ENCODE data around the gene PIWIL4.

The PIWIL4 gene

DNA sequence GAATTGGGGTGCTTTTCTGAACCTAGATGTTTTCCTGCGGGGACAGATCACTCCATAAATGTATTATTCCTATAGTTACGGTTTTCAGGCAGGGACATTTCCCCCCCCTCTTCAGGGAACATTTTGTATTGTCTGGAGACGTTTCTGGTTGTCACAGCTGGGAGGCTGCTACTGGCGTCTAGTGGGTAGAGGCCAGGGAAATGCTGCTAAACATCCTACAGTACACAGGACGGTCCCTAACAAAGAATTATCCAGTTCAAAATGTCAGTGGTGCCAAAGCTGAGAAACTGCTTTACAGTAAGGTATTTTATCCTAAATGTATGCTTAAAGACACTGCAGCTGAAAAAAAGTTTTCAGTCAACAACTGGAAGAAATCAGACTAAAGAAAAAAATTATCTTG is 19.4 kb downstream of the PIWIL4 start:
- H3K27ac ChIP-seq (ENCODE audit: low read depth, low read length) = no peak overlapping the region

GRCh38 chr11:94586978-94587377 is 19.8 kb downstream of the PIWIL4 start:
- Histone ChIP-seq H3K27me3 (ENCODE audit: control insufficient read depth, insufficient read depth, low read length) (no peaks in the 10 kb centered on the region), H3K4me1 (ENCODE audit: control insufficient read depth, insufficient read depth, low read length) (no peaks in the 10 kb centered on the region), H3K27ac (ENCODE audit: low read depth, low read length) (no peak overlapping the region), H3K36me3 (ENCODE audit: control insufficient read depth, insufficient read depth, low read length) (no peaks in the 10 kb centered on the region), H3K9ac (ENCODE audit: low read length) (no peak overlapping the region), H3K4me3 (ENCODE audit: low read depth, low read length) (no peak overlapping the region), H3K9me3 (ENCODE audit: control insufficient read depth, insufficient read depth, low read depth, low read length) (no peaks in the 10 kb centered on the region)

More for the DNA sequence above, 19.4 kb downstream of the PIWIL4 start:
- Histone ChIP-seq H3K27me3 (ENCODE audit: control insufficient read depth, insufficient read depth, low read length) (no peaks in the 10 kb centered on the region), H3K4me1 (ENCODE audit: control insufficient read depth, insufficient read depth, low read length) (no peaks in the 10 kb centered on the region), H3K9me3 (ENCODE audit: control insufficient read depth, insufficient read depth, low read depth, low read length) (no peaks in the 10 kb centered on the region), H3K9ac (ENCODE audit: low read length) (no peak overlapping the region), H3K4me3 (ENCODE audit: low read depth, low read length) (no peak overlapping the region), H3K36me3 (ENCODE audit: control insufficient read depth, insufficient read depth, low read length) (no peaks in the 10 kb centered on the region)

DNA sequence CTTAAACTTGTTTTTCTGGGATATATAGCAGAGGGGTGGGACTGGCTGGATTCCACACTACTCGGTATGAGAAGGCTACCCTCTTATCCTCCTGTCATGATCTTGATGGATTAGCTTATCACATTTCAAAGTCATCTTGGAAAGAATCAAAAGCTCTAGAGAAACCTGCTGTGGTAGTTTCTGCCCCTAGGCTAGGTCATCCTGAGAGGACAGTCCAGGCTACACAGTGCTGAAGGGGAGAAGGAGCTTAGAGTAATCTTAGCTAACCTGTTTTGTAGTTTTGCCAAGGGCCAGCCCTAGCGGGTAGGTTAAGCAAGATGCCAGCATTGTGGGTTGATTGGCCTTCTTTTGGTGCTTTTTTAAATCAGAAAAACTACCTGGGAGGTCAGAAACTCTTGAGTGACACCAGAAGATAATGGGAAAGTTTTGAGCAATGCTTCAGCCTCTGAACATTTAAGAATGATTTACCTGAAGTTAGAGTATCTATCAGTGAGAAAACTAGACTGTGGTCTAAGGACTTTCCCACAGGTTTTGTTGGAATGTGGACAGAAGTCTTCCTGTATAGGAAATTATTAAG is 21.3 kb downstream of the PIWIL4 start:
- no peaks in the 10 kb centered on the region for H3K27me3 ChIP-seq (ENCODE audit: control insufficient read depth, insufficient read depth, low read length)
- no peak overlapping the region for H3K27ac ChIP-seq (ENCODE audit: low read depth, low read length)
- H3K9ac ChIP-seq (ENCODE audit: low read length) = no peak overlapping the region
- no peak overlapping the region for H3K4me3 ChIP-seq (ENCODE audit: low read depth, low read length)
- no peaks in the 10 kb centered on the region for H3K4me1 ChIP-seq (ENCODE audit: control insufficient read depth, insufficient read depth, low read length)
- no peaks in the 10 kb centered on the region for H3K36me3 ChIP-seq (ENCODE audit: control insufficient read depth, insufficient read depth, low read length)
- no peaks in the 10 kb centered on the region for H3K9me3 ChIP-seq (ENCODE audit: control insufficient read depth, insufficient read depth, low read depth, low read length)

DNA sequence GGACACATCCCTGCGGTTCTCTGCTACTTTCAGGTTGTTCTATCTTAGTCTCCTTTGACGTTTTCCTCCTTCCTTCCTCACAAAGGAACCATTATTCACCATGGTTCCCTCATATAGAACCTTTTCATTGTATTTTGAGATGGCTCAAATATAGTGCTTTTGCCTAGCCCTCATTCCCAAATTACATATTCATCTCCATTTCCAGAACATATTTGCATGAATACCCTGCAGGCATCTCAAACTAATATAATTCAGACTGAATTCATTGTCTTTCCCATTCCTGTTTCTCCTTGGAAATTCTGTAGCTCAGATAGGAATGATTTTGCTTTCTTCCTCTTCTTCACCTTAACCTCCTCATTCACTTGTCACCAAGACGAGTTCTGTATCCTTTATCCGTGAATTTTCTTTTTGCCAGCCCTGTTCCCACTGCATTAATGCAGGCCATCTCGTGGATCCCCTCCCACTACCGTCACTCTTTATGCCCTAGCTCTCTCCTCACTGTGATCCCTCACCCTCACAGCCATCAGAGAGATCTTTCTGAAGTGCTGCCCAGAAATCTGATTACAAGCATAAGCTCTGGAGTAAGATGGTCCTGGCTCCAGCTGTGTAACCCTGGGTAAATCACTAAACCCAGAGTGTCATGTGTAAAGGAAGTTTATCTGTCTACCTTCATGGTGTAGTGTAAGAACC is 23.3 kb downstream of the PIWIL4 start:
- no peak overlapping the region for H3K4me3 ChIP-seq (ENCODE audit: low read depth, low read length)
- no peaks in the 10 kb centered on the region for H3K36me3 ChIP-seq (ENCODE audit: control insufficient read depth, insufficient read depth, low read length)
- no peak overlapping the region for H3K27ac ChIP-seq (ENCODE audit: low read depth, low read length)
- H3K27me3 ChIP-seq (ENCODE audit: control insufficient read depth, insufficient read depth, low read length) = no peaks in the 10 kb centered on the region
- H3K9ac ChIP-seq (ENCODE audit: low read length) = no peak overlapping the region
- H3K9me3 ChIP-seq (ENCODE audit: control insufficient read depth, insufficient read depth, low read depth, low read length) = no peaks in the 10 kb centered on the region
- H3K4me1 ChIP-seq (ENCODE audit: control insufficient read depth, insufficient read depth, low read length) = no peaks in the 10 kb centered on the region

GRCh38 chr11:94593030-94593429 is 25.9 kb downstream of the PIWIL4 start:
- H3K27me3 ChIP-seq (ENCODE audit: control insufficient read depth, insufficient read depth, low read length) = no peaks in the 10 kb centered on the region
- no peak overlapping the region for H3K9ac ChIP-seq (ENCODE audit: low read length)
- H3K36me3 ChIP-seq (ENCODE audit: control insufficient read depth, insufficient read depth, low read length) = no peaks in the 10 kb centered on the region
- no peaks in the 10 kb centered on the region for H3K9me3 ChIP-seq (ENCODE audit: control insufficient read depth, insufficient read depth, low read depth, low read length)
- H3K4me1 ChIP-seq (ENCODE audit: control insufficient read depth, insufficient read depth, low read length) = no peaks in the 10 kb centered on the region
- H3K27ac ChIP-seq (ENCODE audit: low read depth, low read length) = no peak overlapping the region
- no peak overlapping the region for H3K4me3 ChIP-seq (ENCODE audit: low read depth, low read length)

GRCh38 chr11:94595076-94595475 is 27.9 kb downstream of the PIWIL4 start:
- Histone ChIP-seq H3K9ac (ENCODE audit: low read length) (no peak overlapping the region), H3K36me3 (ENCODE audit: control insufficient read depth, insufficient read depth, low read length) (no peaks in the 10 kb centered on the region), H3K27ac (ENCODE audit: low read depth, low read length) (no peak overlapping the region), H3K9me3 (ENCODE audit: control insufficient read depth, insufficient read depth, low read depth, low read length) (peaks cover 7% of the 10 kb centered on the region), H3K4me3 (ENCODE audit: low read depth, low read length) (no peak overlapping the region), H3K4me1 (ENCODE audit: control insufficient read depth, insufficient read depth, low read length) (no peaks in the 10 kb centered on the region), H3K27me3 (ENCODE audit: control insufficient read depth, insufficient read depth, low read length) (no peaks in the 10 kb centered on the region)

DNA sequence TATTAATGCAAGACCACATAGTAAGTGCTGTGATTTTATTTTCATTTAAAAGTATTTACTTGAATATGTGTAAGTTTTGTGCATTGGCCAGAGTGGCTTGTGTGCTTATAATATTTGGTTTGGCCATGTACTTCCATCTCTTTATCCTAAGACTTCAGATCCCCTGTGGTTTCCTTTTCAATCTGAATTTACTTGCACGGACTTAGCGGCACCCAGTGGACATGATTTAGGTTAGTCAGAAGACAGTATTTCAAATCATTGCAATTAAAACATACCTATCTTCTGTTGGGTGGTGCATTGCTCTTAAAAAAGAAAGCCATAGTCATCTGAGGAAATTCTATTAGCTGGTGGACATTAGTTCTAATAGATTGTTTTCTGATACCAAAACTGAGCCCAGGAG is 30.7 kb downstream of the PIWIL4 start:
- no peak overlapping the region for H3K4me3 ChIP-seq (ENCODE audit: low read depth, low read length)
- H3K36me3 ChIP-seq (ENCODE audit: control insufficient read depth, insufficient read depth, low read length) = no peaks in the 10 kb centered on the region
- H3K9me3 ChIP-seq (ENCODE audit: control insufficient read depth, insufficient read depth, low read depth, low read length) = peaks cover 16% of the 10 kb centered on the region
- H3K9ac ChIP-seq (ENCODE audit: low read length) = no peak overlapping the region
- H3K4me1 ChIP-seq (ENCODE audit: control insufficient read depth, insufficient read depth, low read length) = no peaks in the 10 kb centered on the region
- H3K27me3 ChIP-seq (ENCODE audit: control insufficient read depth, insufficient read depth, low read length) = no peaks in the 10 kb centered on the region
- no peak overlapping the region for H3K27ac ChIP-seq (ENCODE audit: low read depth, low read length)

DNA sequence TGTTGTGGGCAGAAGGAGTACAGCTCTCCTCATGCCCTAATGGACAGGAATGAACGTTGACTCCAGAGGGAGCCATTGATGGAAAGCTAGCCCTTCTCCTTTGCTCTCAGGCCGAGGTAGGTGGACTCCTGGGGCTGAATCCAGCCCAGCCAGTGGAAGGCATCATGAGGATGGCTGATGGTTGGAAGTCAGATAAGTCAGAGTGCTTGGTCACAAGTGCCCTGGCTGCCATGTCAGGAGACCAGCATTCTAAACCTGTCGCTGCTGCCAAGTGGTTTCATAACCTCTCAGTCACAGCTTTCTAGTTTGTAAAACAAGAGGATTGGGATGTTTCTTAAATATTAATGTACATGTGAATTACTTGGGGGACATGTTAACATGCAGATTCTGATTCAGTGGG is 32.3 kb downstream of the PIWIL4 start:
- Histone ChIP-seq H3K9me3 (ENCODE audit: control insufficient read depth, insufficient read depth, low read depth, low read length) (peaks cover 16% of the 10 kb centered on the region), H3K4me1 (ENCODE audit: control insufficient read depth, insufficient read depth, low read length) (peaks cover 5% of the 10 kb centered on the region), H3K36me3 (ENCODE audit: control insufficient read depth, insufficient read depth, low read length) (no peaks in the 10 kb centered on the region), H3K9ac (ENCODE audit: low read length) (no peak overlapping the region), H3K27me3 (ENCODE audit: control insufficient read depth, insufficient read depth, low read length) (no peaks in the 10 kb centered on the region), H3K27ac (ENCODE audit: low read depth, low read length) (no peak overlapping the region), H3K4me3 (ENCODE audit: low read depth, low read length) (no peak overlapping the region)

- Histone ChIP-seq H3K4me3 (ENCODE audit: low read depth, low read length) (no peak overlapping the region), H3K27ac (ENCODE audit: low read depth, low read length) (no peak overlapping the region), H3K27me3 (ENCODE audit: control insufficient read depth, insufficient read depth, low read length) (no peaks in the 10 kb centered on the region), H3K4me1 (ENCODE audit: control insufficient read depth, insufficient read depth, low read length) (peaks cover 9% of the 10 kb centered on the region), H3K9ac (ENCODE audit: low read length) (no peak overlapping the region), H3K36me3 (ENCODE audit: control insufficient read depth, insufficient read depth, low read length) (no peaks in the 10 kb centered on the region), H3K9me3 (ENCODE audit: control insufficient read depth, insufficient read depth, low read depth, low read length) (peaks cover 16% of the 10 kb centered on the region)
These were observed 35.5 kb downstream of the PIWIL4 start for GRCh38 chr11:94602430-94603372.

GRCh38 chr11:94603587-94603986 is 36.4 kb downstream of the PIWIL4 start:
- H3K36me3 ChIP-seq (ENCODE audit: control insufficient read depth, insufficient read depth, low read length) = no peaks in the 10 kb centered on the region
- no peak overlapping the region for H3K27ac ChIP-seq (ENCODE audit: low read depth, low read length)
- H3K4me3 ChIP-seq (ENCODE audit: low read depth, low read length) = no peak overlapping the region
- H3K9me3 ChIP-seq (ENCODE audit: control insufficient read depth, insufficient read depth, low read depth, low read length) = peaks cover 16% of the 10 kb centered on the region
- no peak overlapping the region for H3K9ac ChIP-seq (ENCODE audit: low read length)
- H3K27me3 ChIP-seq (ENCODE audit: control insufficient read depth, insufficient read depth, low read length) = no peaks in the 10 kb centered on the region
- peaks cover 9% of the 10 kb centered on the region for H3K4me1 ChIP-seq (ENCODE audit: control insufficient read depth, insufficient read depth, low read length)

GRCh38 chr11:94604482-94604881 is 37.3 kb downstream of the PIWIL4 start:
- peaks cover 16% of the 10 kb centered on the region for H3K9me3 ChIP-seq (ENCODE audit: control insufficient read depth, insufficient read depth, low read depth, low read length)

More at GRCh38 chr11:94604482-94604881, 37.3 kb downstream of the PIWIL4 start:
- no peak overlapping the region for H3K27ac ChIP-seq (ENCODE audit: low read depth, low read length)
- no peak overlapping the region for H3K9ac ChIP-seq (ENCODE audit: low read length)
- no peaks in the 10 kb centered on the region for H3K36me3 ChIP-seq (ENCODE audit: control insufficient read depth, insufficient read depth, low read length)
- H3K4me3 ChIP-seq (ENCODE audit: low read depth, low read length) = no peak overlapping the region
- peaks cover 9% of the 10 kb centered on the region for H3K4me1 ChIP-seq (ENCODE audit: control insufficient read depth, insufficient read depth, low read length)
- H3K27me3 ChIP-seq (ENCODE audit: control insufficient read depth, insufficient read depth, low read length) = no peaks in the 10 kb centered on the region
